GM19043 (cell line): ENCODE measurements around the gene DOLPP1.
"Not testable (repeated sequence)": the region's sequence is repeated elsewhere in the genome, so short reads cannot be mapped to it uniquely, and the experiment has no call there.

Source experiments
- ATAC-seq: cut with Tn5 transposase; IDR thresholded peaks from one replicate; pipeline ENCODE4 v1.9.1; 2021; ENCODE audit warnings: low read depth; ENCODE audit not compliant: unreplicated experiment

Gene DOLPP1, protein sequence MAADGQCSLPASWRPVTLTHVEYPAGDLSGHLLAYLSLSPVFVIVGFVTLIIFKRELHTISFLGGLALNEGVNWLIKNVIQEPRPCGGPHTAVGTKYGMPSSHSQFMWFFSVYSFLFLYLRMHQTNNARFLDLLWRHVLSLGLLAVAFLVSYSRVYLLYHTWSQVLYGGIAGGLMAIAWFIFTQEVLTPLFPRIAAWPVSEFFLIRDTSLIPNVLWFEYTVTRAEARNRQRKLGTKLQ

DNA sequence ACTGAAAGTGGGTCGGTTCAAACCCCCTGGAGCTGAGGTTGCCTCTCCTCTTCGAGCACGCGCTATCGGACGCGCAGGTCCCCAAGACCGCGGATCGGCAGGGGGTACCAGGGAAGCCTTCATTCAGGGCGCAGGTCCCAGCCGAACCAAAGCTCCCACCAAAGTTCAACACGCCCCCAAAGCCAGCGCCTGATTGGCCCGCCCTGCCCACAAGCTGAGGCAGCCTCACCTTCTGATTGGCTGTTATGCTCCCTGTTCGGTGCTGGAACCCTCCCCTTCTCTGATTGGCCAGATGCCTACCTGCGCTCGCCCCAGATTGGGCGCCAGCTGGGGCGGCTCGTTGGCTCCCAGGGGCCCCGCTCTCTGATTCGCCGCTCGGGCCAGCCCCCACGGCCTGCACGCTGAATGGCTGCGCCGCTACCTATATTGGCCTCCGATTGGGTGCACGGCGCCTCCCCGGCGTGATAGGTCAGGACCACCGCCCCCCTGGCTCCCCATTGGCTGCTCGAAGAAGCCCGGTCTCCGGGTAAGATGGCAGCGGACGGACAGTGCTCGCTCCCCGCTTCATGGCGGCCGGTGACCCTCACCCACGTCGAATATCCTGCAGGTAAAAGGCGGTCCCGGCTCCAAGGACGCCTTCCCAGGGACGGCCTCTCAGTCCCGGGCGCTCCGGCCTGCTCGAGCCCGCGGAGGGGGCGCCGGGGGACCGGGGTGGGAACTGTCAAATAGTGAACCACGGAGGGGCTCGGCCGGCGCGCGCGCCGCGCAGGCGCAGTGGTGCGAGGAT is at the start of gene DOLPP1:
Gene DOLPP1 (plus strand): TSS at position 511 of the 787 bp plus-strand sequence. CDS start 21 bp downstream, at position 532.
- ATAC-seq: peak; percentile 90

DNA sequence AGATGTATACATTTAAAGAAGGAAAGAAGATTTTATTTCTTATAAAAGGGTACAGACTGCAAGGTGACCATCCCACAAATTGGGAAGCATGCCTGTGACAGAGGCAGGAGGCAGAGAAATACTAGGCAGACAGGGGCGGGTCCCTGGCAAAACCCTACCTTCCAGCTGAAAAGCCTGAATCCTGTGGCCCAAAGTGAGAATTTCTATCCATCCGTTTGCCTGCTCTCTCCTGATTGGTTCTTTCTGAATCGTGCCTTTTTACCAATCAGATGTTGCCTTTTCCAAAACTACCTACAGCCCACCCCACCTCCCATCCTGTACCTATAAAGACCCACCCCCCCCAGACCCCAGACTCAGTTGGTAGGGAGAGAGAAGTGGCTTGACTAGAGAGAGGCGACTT is 49.4 kb upstream of the DOLPP1 start:
- no peak for ATAC-seq

DNA sequence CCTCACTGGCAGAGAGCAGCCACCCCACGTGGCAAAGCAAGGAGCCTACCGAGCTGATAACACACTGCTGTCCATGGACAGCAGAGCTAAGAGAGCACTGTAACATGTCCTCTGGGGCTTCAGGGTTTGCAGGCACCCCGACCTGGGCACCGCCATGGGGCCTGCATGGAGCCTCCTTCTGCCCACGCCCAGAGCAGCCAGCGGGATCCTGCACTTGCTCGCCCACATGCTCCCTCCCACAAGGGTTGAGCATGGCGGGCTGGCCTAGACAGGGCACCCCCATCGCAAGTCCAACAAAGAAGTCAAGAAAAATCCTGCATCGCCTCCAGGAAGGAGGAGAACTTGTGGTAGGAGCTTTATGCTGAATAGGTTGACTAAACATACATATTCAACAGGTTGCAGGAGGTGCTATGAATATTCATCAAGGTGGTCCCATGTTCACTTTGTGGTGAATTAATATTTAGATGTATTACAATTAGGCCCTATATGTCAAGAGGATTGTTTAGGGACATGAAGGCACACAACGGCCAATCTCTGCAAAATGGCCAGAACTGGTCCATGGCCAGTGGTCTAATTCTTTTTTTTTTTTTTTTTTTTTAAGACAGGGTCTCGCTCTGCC is 48.3 kb upstream of the DOLPP1 start:
- no peak for ATAC-seq

DNA sequence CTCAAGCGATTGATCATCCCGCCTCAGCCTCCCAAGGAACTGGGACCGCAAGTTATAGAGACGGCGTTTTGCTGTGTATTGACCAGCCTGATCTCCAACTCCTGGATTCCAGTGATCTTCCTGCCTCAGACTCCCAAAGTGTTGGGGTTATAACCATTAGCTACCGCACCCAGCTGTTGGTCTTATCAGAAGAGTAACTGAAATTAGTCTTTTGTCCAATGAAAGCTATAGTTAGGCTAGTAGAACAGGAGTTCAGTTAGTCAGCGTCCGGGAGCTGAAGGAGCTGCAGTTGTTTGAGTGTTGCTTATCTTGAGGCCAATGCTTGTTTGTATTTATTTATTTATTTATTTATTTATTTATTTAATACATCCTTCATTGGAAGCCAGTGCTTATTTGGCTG is 47.7 kb upstream of the DOLPP1 start:
- no peak for ATAC-seq

DNA sequence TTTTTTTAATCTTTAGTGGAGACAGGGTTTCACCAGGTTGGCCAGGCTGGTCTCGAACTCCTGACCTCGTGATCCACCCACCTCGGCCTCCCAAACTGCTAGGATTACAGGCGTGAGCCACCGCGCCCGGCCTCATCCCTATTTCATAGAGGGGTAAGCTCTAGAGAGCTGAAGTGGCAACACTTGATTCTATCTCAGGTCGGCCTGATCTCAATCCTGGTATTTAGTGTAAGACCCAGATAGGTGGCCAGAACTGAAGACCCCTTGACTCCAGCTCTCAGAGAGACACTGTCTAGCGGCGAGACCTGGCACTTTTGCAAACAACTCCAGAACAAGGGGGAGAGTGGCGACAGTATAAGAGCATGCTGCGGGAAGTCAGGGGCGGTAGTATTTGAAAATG is 45.1 kb upstream of the DOLPP1 start:
- not testable (repeated sequence) for ATAC-seq

DNA sequence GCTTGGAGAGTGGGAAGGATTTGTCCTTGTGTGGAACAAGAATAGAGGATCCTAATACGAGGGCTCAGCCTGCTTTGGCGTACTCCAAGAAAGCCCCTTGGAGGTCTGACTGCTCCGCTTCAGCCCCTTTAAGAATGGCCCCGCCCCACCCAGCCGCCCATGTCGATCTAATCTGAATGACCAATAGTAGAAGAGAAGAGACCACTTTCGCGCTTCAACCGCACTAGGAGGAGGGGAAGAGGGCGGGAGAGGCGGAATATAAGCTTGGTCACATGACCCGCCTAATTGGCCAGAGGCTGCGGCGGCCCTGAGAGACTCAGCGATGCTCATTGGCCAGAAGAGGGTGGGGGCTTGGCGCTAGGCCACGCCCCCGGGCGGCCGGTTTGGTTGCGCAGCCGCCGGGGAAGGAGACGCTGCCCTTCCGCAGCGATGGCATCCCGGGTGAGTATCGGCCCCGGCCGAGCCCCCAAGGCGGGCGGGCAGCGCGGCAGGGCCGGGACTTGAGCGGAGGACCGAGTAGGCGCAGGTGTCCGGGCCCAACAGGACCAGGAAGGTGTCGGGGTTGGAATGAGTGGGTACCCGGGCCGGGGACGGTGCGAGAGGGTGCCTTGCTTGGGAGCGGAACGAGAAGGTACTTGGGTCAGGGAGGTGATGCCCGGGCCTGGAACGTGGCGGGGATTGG is 44.5 kb upstream of the DOLPP1 start, which contains the start of gene MIGA2:
Gene MIGA2 (plus strand): TSS at position 386 of the 682 bp plus-strand sequence. CDS start 3,969 bp downstream, outside the sequence.
- ATAC-seq: peak; percentile 96

DNA sequence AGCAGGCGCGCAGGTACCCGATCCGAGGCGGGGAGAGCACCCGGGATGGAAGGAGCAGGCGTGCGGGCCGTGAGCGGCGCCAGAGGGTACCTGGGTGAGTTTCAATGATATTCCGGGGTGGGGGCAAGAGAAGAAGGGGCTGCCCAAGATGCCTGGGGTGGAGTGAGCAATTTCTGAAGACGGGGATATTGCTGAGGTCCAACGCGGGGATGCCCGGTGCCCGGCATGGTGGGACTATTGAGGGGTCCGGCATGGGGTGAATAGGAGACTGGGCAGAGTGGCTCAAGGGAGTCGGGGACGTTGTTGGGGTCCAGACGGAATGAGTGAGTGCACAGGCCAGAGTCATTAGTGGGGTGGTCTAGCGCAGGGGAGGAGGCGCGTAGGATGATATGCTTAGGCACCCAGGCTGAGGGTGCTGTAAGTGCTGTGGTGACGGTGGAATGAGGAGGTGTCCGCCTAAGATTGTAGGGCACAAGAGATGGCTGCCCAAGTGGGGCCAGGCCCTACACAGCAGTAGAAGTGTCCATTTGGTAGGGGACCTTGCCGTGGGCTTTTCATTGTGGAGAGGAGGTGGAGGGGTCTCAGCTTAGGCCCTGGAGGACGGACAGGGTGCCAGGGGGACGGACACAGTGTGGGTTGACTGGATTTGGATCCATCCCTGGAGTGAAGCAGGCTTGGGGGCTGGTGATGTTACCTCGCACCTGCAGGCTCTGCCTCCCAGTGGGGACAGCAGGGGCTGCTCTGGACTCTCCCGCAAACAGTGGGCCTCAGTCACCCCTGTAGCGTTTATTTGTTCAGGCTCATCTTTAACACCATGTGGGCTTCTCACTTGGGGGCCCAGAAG is 43.8 kb upstream of the DOLPP1 start:
- no peak for ATAC-seq

DNA sequence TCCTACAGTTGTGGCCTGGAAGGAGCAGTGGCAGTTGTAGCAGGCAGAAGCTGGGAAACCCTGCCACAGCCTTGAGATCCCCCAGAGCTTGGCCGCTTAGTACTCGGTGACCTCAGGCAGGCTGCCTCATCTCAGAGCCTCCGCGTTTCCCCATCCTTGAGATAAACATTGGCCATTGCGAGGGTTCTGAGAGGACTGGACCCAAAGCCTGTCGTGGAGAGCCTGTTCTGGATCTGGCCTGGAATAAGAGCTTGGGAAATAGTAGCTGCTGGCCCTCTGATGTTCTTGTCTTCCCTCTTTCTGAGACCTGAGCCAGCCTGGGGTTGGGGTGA is 43.2 kb upstream of the DOLPP1 start:
- ATAC-seq: no peak

DNA sequence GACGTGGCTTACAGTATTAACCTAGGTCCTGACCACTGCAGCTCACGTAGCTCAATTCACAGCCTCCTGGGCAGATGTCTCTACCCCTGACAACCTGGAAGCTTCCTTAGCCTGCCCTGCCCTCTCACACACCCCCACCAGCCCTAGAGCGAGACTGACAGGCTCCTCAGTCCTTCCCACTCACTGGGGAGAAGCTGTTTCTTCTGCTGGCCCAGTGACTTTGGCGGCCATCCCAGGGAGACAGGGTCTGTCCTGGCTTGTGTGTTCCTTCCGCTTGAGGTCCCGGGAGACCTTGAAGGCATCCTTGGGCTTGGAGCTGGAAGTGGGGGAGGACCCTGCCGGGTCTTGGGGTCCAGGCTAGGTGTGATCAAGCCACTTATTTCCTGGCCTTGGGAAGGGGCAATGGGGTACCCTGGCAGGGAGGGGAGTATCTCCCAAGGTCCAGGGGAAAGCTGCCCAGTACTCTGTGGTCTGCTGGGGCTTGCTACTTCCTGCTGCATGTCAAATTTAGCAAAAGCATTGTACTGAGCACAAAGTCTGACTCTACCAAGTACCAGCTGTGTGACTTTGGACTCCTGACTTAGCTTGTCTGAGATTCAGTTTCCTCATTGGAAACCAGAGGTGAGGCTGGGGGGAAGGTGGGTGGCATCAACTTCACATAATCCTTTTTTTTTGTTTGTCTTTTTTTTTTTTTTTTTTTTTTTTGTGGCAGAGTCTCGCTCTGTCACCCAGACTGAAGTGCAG is 42.6 kb upstream of the DOLPP1 start:
- ATAC-seq: no peak

DNA sequence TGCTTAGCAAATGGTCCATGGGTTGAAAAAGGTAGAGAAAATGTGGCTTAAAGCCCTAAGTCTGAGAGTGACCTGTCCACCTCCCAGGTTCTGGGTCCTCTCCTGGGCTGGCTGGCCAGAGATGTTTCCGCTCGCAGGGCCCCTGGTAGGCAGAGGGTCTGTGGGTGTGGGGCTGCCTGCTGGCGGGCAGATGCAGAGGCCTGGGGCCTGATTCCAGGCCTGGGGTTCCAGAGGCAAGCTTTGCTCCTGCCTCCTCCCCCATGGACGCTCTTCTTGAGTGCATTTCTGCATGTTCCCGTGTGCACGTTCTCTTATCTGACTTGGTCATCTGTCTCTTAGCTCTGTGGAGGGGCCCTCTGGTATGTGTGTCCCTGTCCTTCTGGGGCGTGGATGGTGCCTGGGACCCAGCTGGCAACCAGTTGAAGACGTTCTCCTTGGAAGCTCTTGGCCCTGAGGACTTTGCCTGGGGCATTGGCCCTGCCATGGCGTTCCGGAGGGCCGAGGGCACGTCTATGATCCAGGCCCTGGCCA is 40.7 kb upstream of the DOLPP1 start:
- ATAC-seq: no peak

DNA sequence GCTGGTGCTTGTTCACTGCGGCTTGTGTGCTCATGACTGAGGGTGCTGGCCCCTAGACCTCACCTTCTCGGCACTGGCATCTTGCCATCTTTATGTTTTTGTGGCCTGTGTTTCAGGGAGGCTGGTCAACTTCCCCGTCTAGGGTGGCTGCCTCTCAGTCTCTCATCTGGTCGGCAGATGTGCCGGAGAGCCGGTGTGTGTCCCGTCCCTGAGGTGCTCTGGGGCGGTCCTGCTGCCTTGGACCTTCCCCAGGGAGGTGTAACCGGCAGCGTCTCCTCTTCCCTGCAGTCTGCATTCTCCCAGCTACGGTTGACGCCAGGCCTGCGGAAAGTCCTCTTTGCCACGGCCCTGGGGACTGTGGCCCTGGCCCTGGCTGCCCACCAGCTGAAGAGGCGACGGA is 38.9 kb upstream of the DOLPP1 start:
- ATAC-seq: no peak

DNA sequence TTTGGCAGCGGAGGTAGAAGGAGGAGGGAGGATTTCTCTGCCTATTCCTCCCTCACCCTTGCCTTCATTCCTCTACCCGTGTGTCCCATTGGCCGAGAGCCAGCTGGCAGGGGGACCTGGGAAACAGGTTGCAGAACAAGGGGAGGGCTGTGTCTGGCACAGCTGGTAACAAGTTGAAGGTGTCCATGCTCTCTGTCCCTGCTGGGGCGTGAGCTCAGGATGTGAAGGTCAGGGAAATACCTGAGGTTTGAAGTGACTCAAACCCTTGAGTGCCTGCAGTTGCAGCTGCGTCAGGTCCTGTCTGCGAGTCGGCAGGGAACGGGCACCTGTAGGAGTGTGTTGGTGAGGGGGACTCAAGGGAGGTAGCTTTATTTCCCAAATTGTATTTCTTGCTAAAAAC is 28.3 kb upstream of the DOLPP1 start:
- no peak for ATAC-seq

DNA sequence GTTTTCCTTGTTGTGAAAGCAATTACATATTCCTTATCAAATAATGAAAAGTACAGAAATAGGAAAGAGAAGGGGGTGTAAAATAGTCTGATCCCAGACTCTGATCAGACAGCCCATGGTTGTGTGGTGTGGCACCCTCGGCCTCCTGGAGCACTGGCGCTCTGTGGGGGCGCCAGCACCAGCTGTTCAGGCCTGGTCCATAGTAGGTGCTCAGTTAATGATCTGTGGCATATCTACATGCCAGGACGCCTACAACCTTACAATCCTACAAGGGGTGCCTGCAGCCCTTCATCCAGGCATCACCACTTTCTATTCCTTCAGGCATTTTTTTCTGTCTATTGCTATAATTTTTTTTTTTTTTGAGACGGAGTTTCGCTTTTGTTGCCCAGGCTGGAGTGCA is 27.9 kb upstream of the DOLPP1 start:
- ATAC-seq: no peak

DNA sequence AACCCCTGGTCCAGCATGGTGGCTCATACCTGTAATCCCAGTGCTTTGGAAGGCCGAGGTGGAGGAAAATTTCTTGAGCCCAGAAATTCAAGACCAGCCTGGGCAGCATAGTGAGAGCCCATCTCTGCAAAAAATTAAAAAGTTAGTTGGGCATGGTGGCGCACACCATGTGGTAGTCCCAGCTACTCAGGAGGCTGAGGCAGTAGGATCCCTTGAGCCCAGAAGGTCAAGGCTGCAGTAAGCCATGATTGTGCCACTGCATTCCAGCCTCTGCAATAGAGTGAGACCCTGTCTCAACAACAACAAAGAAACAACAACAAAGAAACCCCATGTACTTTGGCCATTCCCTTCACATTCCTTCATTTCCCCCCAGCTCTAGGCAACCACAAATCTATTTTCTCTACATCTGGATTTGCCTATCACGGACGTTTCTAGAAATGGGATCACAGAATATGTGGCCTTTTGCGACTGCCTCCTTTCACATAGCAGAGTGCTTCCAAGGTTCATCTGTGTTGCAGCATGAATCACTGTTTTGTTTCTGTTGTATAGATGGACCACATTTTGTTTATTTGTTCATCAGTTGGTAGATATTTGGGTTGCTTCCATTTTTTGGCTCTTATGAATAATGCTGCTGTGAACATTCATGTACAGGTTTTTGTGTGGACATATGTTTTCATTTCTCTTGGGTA is 26.6 kb upstream of the DOLPP1 start:
- ATAC-seq: no peak

DNA sequence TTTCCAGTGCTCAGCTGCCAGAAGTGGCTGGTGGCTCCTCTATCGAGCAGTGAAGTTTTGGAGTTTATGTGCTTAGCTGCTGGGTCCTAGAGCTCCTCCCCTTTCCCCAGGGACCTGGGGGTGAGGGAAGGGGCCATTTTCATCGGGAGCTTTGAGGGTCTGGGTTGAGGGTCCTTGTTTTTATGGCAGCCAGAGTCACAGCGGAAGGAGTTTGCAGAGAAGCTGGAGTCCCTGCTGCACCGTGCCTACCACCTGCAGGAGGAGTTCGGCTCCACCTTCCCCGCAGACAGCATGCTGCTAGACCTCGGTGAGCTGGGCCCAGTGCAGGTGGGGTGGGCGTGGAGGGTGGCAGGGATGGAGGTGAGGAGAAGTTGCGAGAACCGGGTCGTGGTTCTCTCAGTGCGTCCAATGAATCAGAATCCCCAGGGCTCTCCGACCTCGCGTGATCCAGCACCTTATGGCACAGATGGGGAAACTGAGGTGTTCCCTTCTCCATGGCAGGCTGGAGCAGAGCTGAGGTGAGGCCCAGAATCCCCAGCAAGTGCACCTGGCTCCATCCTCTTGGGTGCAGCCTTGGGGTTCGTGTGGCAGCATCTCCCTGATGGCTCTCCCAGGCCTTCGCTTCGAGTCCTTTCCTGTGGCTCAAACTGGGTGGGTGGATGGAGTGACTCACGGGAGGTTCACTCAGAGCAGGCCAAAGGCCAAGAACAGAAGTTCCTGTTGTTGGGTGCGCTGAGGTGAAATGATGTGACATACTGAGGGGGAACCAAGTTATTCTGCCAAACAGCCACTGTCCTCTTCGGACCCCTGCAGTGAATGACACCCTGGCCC is 21.7 kb upstream of the DOLPP1 start:
- no peak for ATAC-seq

DNA sequence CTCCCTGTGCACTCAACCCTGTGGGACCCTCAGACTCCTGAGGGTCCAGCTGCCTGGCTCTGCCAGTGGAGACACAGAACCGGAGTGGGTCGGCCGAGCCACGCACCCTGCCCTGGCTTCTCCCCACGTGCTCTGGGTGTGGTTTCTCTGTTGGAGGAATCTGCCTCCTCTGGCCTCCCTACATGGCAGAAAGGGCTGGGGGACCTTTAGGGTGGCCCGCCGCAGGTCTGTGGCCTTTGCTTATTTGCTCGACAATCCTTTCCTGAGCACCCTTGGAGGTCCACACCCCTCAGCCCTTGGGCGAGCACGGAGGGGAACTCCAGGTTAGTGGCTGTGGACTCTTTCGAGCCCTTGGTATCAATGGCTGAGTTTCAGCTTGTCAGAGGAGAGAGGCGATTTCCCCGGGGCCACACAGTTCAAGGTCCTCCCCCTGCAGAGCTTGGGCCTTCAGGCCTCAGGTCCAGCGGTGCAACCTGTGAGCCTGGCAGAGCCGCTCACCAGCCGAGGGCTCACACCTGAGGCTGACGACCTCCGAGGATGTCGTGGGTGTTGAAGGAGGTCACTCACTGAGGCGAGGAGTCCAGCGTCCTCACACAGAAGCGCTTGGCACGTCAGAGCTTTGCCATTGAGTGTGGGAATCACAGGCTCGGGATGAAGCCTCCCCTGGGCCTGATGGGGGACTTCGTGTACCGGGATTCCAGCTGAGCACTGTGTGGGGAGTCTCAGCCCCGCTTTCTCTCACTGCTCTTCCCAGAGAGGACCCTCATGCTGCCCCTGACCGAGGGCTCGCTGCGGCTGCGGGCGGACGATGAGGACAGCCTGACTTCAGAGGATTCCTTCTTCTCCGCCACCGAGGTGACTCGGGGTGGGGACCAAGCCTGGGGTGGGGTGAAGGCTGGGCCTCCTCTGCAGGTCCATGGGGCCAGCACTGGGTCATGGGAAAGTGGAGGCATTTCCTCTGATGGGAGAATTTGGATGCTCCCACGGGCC is 20.8 kb upstream of the DOLPP1 start:
- ATAC-seq: no peak

DNA sequence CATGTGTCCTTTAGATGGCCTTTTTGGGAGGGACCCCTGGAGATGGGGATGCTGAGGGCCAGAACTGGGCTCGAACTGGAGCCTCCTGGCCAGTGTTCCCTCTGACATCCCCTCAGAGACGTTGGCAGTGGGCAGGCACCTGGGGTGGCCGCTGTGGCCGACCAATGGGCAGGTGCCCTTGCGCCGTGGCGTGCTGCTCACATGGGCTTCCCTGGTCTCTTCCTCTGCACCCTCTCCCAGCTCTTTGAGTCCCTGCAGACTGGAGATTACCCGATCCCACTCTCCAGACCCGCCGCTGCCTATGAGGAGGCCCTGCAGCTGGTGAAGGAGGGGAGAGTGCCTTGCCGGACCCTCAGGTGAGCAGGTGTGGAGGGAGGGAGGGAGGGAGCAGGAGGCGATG is 19.9 kb upstream of the DOLPP1 start:
- no peak for ATAC-seq
